OCI-LY3 (cell line): ENCODE measurements around the gene SCFD1.

ENCODE experiments used
- H2AFZ ChIP-seq: fragments of 200-600, 300-600 bp; shearing (Covaris generic); 2 replicates; pipeline ENCODE4 v1.6.0; 2014; ENCODE audit warnings: antibody characterized with exemption, low read depth, low read length
- H3K27ac ChIP-seq: fragments of 200-600, 300-600 bp; sonication (generic); 2 replicates; pipeline ENCODE4 v1.5.1; 2014; ENCODE audit warnings: mild to moderate bottlenecking, low read length, moderate library complexity, mixed read lengths
- H3K27me3 ChIP-seq: fragments of 200-600, 300-600 bp; sonication (generic); 2 replicates; pipeline ENCODE4 v1.6.1; 2014; ENCODE audit warnings: low read depth, low read length, mixed read lengths
- H3K36me3 ChIP-seq: fragments of 200-600, 300-600 bp; sonication (generic); replicated peaks from 2 replicates; pipeline ENCODE3; 2014; ENCODE audit warnings: low read depth, low read length, mixed read lengths
- H3K4me1 ChIP-seq: fragments of 300-600, 200-600 bp; sonication (generic); 2 replicates; pipeline ENCODE4 v1.6.1; 2014; ENCODE audit warnings: low read length, mixed read lengths
- H3K4me2 ChIP-seq: fragments of 200-600, 300-600 bp; sonication (generic); 2 replicates; pipeline ENCODE4 v1.6.1; 2014; ENCODE audit warnings: low read length, mixed read lengths
- H3K4me3 ChIP-seq: fragments of 300-600, 200-600 bp; sonication (generic); 2 replicates; pipeline ENCODE4 v1.5.1; 2014; ENCODE audit warnings: antibody characterized with exemption, mild to moderate bottlenecking, low read length, moderate library complexity
- H3K79me2 ChIP-seq: fragments of 300-600, 200-600 bp; shearing (Covaris generic); 2 replicates; pipeline ENCODE4 v1.6.1; 2014; ENCODE audit warnings: mild to moderate bottlenecking, low read length, mixed read lengths
- H3K9ac ChIP-seq: fragments of 300-600, 200-600 bp; shearing (Covaris generic); 2 replicates; pipeline ENCODE4 v1.6.0; 2014; ENCODE audit warnings: mild to moderate bottlenecking, low read length, moderate library complexity
- H3K9me3 ChIP-seq: fragments of 200-600, 300-600 bp; shearing (Covaris generic); 2 replicates; pipeline ENCODE4 v1.6.1; 2014; ENCODE audit warnings: low read length, mixed read lengths; ENCODE audit not compliant: insufficient read depth
- H4K20me1 ChIP-seq: fragments of 200-600, 300-600 bp; sonication (generic); 2 replicates; pipeline ENCODE4 v1.6.1; 2016; ENCODE audit warnings: low read length, mixed read lengths; ENCODE audit not compliant: insufficient read depth
- EZH2phosphoT487 ChIP-seq: fragments of 200-600 bp; shearing (Covaris generic); IDR thresholded peaks from 2 replicates; pipeline ENCODE4 v1.6.1; 2018; ENCODE audit warnings: antibody characterized with exemption, mixed run types, low read depth
- TF ChIP-seq, protein P1 (sequence below): fragments of 200-600, 300-600 bp; sonication (generic); IDR thresholded peaks from 2 replicates; pipeline ENCODE4 v1.5.1; 2014; ENCODE audit warnings: antibody characterized with exemption, low read length, low read depth

Gene SCFD1

DNA sequence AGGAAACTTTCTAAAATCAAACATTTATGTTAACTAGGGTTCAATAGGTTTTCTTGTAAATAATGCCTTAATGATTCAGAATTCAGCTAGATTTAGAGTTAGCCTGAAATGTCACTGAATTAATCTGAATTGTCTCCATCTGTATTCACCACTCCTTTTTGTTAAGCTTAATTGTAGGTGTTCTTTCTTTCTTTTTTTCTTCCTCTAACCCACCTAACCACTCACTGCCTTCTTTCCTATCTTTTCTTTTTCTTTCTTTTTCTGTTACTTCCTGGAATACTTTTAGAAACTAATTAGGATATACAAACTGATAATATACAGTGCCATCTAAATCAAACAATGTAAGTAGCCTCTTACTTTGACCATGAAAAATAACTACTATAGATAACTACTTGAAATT is 33.2 kb upstream of the SCFD1 start:
- TF ChIP-seq, protein P1, sequence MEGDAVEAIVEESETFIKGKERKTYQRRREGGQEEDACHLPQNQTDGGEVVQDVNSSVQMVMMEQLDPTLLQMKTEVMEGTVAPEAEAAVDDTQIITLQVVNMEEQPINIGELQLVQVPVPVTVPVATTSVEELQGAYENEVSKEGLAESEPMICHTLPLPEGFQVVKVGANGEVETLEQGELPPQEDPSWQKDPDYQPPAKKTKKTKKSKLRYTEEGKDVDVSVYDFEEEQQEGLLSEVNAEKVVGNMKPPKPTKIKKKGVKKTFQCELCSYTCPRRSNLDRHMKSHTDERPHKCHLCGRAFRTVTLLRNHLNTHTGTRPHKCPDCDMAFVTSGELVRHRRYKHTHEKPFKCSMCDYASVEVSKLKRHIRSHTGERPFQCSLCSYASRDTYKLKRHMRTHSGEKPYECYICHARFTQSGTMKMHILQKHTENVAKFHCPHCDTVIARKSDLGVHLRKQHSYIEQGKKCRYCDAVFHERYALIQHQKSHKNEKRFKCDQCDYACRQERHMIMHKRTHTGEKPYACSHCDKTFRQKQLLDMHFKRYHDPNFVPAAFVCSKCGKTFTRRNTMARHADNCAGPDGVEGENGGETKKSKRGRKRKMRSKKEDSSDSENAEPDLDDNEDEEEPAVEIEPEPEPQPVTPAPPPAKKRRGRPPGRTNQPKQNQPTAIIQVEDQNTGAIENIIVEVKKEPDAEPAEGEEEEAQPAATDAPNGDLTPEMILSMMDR: no peak
- TF ChIP-seq EZH2phosphoT487: no peak
- no peaks in the 10 kb centered on the region for H3K27me3 ChIP-seq
- no peak overlapping the region for H2AFZ ChIP-seq
- H3K9me3 ChIP-seq: no peaks in the 10 kb centered on the region
- H3K9ac ChIP-seq: no peak overlapping the region
- no peak overlapping the region for H3K4me2 ChIP-seq
- H3K79me2 ChIP-seq: peaks cover 63% of the 10 kb centered on the region
- H3K27ac ChIP-seq: no peak overlapping the region
- peaks cover 59% of the 10 kb centered on the region for H3K36me3 ChIP-seq
- H4K20me1 ChIP-seq: peaks cover 23% of the 10 kb centered on the region
- H3K4me1 ChIP-seq: no peaks in the 10 kb centered on the region
- no peak overlapping the region for H3K4me3 ChIP-seq

DNA sequence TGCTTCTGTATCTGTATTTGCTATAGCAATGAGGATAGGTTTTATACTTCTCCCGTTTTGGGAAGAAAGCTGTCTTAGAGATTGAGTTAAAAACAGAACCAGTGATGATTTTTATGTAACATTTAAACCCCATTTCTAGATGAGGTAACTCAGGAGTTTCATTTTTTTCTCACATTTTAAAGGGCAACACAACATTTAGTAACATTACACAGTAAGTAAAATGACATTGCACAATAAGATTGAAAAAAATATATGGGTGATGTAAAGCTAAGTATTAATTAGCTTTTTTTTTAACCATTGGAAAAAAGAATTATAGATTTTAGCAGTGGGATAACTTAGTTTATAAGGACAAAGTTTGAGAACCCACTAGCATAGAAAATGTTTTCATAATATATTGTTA is 25.2 kb upstream of the SCFD1 start:
- TF ChIP-seq, protein P1: no peak
- TF ChIP-seq EZH2phosphoT487: no peak
- Histone ChIP-seq H3K4me1 (no peaks in the 10 kb centered on the region), H3K27ac (no peak overlapping the region), H4K20me1 (no peaks in the 10 kb centered on the region), H3K9ac (no peak overlapping the region), H3K36me3 (peaks cover 43% of the 10 kb centered on the region), H3K27me3 (no peaks in the 10 kb centered on the region), H3K4me2 (no peak overlapping the region), H3K4me3 (no peak overlapping the region), H2AFZ (no peak overlapping the region), H3K9me3 (no peaks in the 10 kb centered on the region), H3K79me2 (peaks cover 7% of the 10 kb centered on the region; the same call in 1 of the 2 replicates)

DNA sequence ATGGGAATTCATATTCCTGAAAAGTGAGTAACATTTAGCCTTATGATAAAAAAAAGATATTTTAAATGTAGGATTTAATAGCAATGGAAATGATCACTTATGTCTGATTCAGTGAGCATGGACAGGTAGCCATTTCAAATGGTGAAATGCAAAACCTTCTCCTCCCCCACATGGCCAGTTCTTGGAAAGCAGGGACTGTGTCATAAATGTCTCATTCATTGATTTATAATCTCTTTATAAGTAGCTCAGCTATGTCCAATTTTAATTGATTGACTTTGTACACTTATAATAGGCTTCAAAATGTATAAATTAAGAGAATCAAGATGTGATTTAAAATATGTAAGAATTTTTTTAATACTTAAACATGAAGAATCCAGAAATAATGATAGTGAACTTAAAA is 24.6 kb upstream of the SCFD1 start:
- Histone ChIP-seq H3K27ac (no peak overlapping the region), H3K27me3 (no peaks in the 10 kb centered on the region), H3K9ac (no peak overlapping the region), H3K4me2 (no peak overlapping the region), H3K9me3 (no peaks in the 10 kb centered on the region), H3K36me3 (peaks cover 46% of the 10 kb centered on the region), H4K20me1 (no peaks in the 10 kb centered on the region), H3K4me1 (no peaks in the 10 kb centered on the region), H2AFZ (no peak overlapping the region), H3K79me2 (peaks cover 7% of the 10 kb centered on the region; the same call in 1 of the 2 replicates), H3K4me3 (no peak overlapping the region)
- no peak for TF ChIP-seq EZH2phosphoT487
- TF ChIP-seq, protein P1: no peak

DNA sequence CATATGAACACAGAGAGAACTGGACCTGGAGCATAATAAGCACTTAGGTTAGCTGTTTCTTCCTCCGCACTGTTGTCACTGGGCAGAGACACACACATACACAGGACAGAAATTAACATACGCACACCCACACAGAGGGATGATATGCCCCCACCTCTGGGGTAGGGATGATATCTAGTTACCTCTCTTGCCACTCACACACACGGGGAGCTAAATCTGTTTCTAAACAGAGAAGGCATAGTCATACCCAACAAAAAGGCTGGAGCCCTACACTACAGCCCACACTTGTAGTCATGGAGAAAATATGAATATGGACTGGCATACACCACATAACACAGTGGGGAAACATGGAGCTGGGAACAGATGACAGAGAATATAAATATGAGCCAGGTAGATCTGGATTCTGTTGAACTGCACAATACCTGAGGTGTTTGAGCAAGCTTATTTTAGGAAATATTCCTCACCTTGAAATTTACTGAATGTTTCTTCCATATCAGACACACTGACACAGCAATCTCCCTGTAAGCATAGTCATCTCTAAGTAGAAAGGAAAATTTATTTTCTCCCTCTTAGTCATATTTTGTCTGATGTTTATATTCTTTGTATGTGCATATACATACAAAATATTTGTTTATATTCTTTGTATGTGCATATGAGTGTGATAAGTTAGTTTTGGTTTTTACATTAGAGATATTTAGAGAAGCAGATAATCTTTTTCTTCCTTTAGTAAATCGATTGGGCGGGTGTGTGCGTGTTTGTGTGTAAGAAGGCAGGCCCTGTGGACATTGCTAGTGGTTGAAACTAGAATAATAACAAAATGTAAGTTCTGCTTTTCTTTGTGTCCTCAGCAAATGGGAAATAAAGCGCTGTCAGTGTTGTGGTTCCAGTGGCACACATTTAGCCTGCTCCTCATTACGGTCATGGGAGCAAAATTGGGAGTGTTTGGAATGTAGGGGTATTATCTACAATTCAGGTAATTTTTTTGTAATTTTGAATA is 20.9 kb upstream of the SCFD1 start:
- no peaks in the 10 kb centered on the region for H3K27me3 ChIP-seq

More for the DNA sequence above, 20.9 kb upstream of the SCFD1 start:
- Histone ChIP-seq H3K4me3 (no peak overlapping the region), H2AFZ (no peak overlapping the region), H3K36me3 (peaks cover 56% of the 10 kb centered on the region), H4K20me1 (no peaks in the 10 kb centered on the region), H3K9me3 (no peaks in the 10 kb centered on the region), H3K4me2 (no peak overlapping the region), H3K9ac (no peak overlapping the region), H3K27ac (no peak overlapping the region), H3K4me1 (no peaks in the 10 kb centered on the region), H3K79me2 (0 out of 2 replicates have a peak, but pooled peaks cover 3% of the 10 kb centered on the region)
- TF ChIP-seq EZH2phosphoT487: no peak
- TF ChIP-seq, protein P1: no peak
